PC-3 (cell line): ENCODE results near the gene GDF11.

Experiments
- CTCF ChIP-seq: fragments of 300-600 bp; sonication (generic); conservative IDR thresholded peaks from 2 replicates; pipeline ENCODE4 v1.5.1; 2017; ENCODE audit warnings: antibody characterized with exemption, low read depth, mild to moderate bottlenecking, low read length
- EZH2phosphoT487 ChIP-seq: fragments of 300-600 bp; sonication (generic); IDR thresholded peaks from 2 replicates; pipeline ENCODE4 v1.6.1; 2018; ENCODE audit warnings: mild to moderate bottlenecking, antibody characterized with exemption, low read length, borderline replicate concordance

GRCh38 chr12:55780685-55781084 lies 37.8 kb downstream of the GDF11 start:
- no peak for TF ChIP-seq CTCF
- no peak for TF ChIP-seq EZH2phosphoT487
